ENCODE data around the gene CTSC.
"Not testable (repeated sequence)": the region's sequence is repeated elsewhere in the genome, so short reads cannot be mapped to it uniquely, and the experiment has no call there.

Gene CTSC

GRCh38 chr11:88277349-88277915 is 60.1 kb downstream of the CTSC start:
- no peaks in the 10 kb centered on the region for H3K36me3 ChIP-seq (ENCODE audit: insufficient read depth, low read length)
- peaks cover 24% of the 10 kb centered on the region for H3K4me1 ChIP-seq (ENCODE audit: insufficient read depth, low read length)
- H3K9me3 ChIP-seq (ENCODE audit: low read length), result no peaks in the 10 kb centered on the region
- H3K9ac ChIP-seq (ENCODE audit: low read length), result no peak overlapping the region
- no peak overlapping the region for H3K4me3 ChIP-seq (ENCODE audit: low read depth in 1 of 2, low read length in 2 of 2)
- no peaks in the 10 kb centered on the region for H3K27me3 ChIP-seq (ENCODE audit: control insufficient read depth in 1 of 2, insufficient read depth in 2 of 2, low read length in 2 of 2)
- no peak overlapping the region for H3K27ac ChIP-seq (ENCODE audit: low read depth, low read length)

GRCh38 chr11:88275636-88276035 is 61.9 kb downstream of the CTSC start:
- Histone ChIP-seq H3K27ac (ENCODE audit: low read depth, low read length) (no peak overlapping the region), H3K36me3 (ENCODE audit: insufficient read depth, low read length) (no peaks in the 10 kb centered on the region), H3K27me3 (ENCODE audit: control insufficient read depth in 1 of 2, insufficient read depth in 2 of 2, low read length in 2 of 2) (no peaks in the 10 kb centered on the region), H3K4me1 (ENCODE audit: insufficient read depth, low read length) (peaks cover 6% of the 10 kb centered on the region), H3K9ac (ENCODE audit: low read length) (no peak overlapping the region), H3K4me3 (ENCODE audit: low read depth in 1 of 2, low read length in 2 of 2) (no peak overlapping the region), H3K9me3 (ENCODE audit: low read length) (no peaks in the 10 kb centered on the region)

- H3K9me3 ChIP-seq (ENCODE audit: low read length), result no peaks in the 10 kb centered on the region
- no peak overlapping the region for H3K27ac ChIP-seq (ENCODE audit: low read depth, low read length)
- no peaks in the 10 kb centered on the region for H3K27me3 ChIP-seq (ENCODE audit: control insufficient read depth in 1 of 2, insufficient read depth in 2 of 2, low read length in 2 of 2)
- no peak overlapping the region for H3K9ac ChIP-seq (ENCODE audit: low read length)
- no peaks in the 10 kb centered on the region for H3K36me3 ChIP-seq (ENCODE audit: insufficient read depth, low read length)
- no peaks in the 10 kb centered on the region for H3K4me1 ChIP-seq (ENCODE audit: insufficient read depth, low read length)
- no peak overlapping the region for H3K4me3 ChIP-seq (ENCODE audit: low read depth in 1 of 2, low read length in 2 of 2)
Measured at GRCh38 chr11:88266919-88267318, 70.6 kb downstream of the CTSC start.

- H3K9ac ChIP-seq (ENCODE audit: low read length), result no peak overlapping the region
- no peaks in the 10 kb centered on the region for H3K4me1 ChIP-seq (ENCODE audit: insufficient read depth, low read length)
- no peak overlapping the region for H3K4me3 ChIP-seq (ENCODE audit: low read depth in 1 of 2, low read length in 2 of 2)
- no peaks in the 10 kb centered on the region for H3K36me3 ChIP-seq (ENCODE audit: insufficient read depth, low read length)
- no peak overlapping the region for H3K27ac ChIP-seq (ENCODE audit: low read depth, low read length)
- peaks cover 2% of the 10 kb centered on the region for H3K9me3 ChIP-seq (ENCODE audit: low read length)
- no peaks in the 10 kb centered on the region for H3K27me3 ChIP-seq (ENCODE audit: control insufficient read depth in 1 of 2, insufficient read depth in 2 of 2, low read length in 2 of 2)
Measured at GRCh38 chr11:88266157-88266556, 71.4 kb downstream of the CTSC start.

- peaks cover 11% of the 10 kb centered on the region for H3K9me3 ChIP-seq (ENCODE audit: low read length)
- no peaks in the 10 kb centered on the region for H3K36me3 ChIP-seq (ENCODE audit: insufficient read depth, low read length)
- no peak overlapping the region for H3K4me3 ChIP-seq (ENCODE audit: low read depth in 1 of 2, low read length in 2 of 2)
- no peaks in the 10 kb centered on the region for H3K4me1 ChIP-seq (ENCODE audit: insufficient read depth, low read length)
- H3K9ac ChIP-seq (ENCODE audit: low read length), result no peak overlapping the region
- H3K27ac ChIP-seq (ENCODE audit: low read depth, low read length), result no peak overlapping the region
- no peaks in the 10 kb centered on the region for H3K27me3 ChIP-seq (ENCODE audit: control insufficient read depth in 1 of 2, insufficient read depth in 2 of 2, low read length in 2 of 2)
Measured at GRCh38 chr11:88259431-88259830, 78.1 kb downstream of the CTSC start.

GRCh38 chr11:88252208-88252607 is 85.3 kb downstream of the CTSC start:
- H3K4me1 ChIP-seq (ENCODE audit: insufficient read depth, low read length), result no peaks in the 10 kb centered on the region
- no peaks in the 10 kb centered on the region for H3K27me3 ChIP-seq (ENCODE audit: control insufficient read depth in 1 of 2, insufficient read depth in 2 of 2, low read length in 2 of 2)
- no peak overlapping the region for H3K4me3 ChIP-seq (ENCODE audit: low read depth in 1 of 2, low read length in 2 of 2)
- H3K27ac ChIP-seq (ENCODE audit: low read depth, low read length), result no peak overlapping the region
- H3K9ac ChIP-seq (ENCODE audit: low read length), result no peak overlapping the region
- H3K36me3 ChIP-seq (ENCODE audit: insufficient read depth, low read length), result no peaks in the 10 kb centered on the region
- no peaks in the 10 kb centered on the region for H3K9me3 ChIP-seq (ENCODE audit: low read length)

GRCh38 chr11:88250566-88251242 is 86.8 kb downstream of the CTSC start:
- H3K9me3 ChIP-seq (ENCODE audit: low read length), result no peaks in the 10 kb centered on the region
- H3K27me3 ChIP-seq (ENCODE audit: control insufficient read depth in 1 of 2, insufficient read depth in 2 of 2, low read length in 2 of 2), result no peaks in the 10 kb centered on the region
- no peak overlapping the region for H3K27ac ChIP-seq (ENCODE audit: low read depth, low read length)
- H3K4me3 ChIP-seq (ENCODE audit: low read depth in 1 of 2, low read length in 2 of 2), result no peak overlapping the region
- no peaks in the 10 kb centered on the region for H3K36me3 ChIP-seq (ENCODE audit: insufficient read depth, low read length)
- H3K4me1 ChIP-seq (ENCODE audit: insufficient read depth, low read length), result no peaks in the 10 kb centered on the region
- H3K9ac ChIP-seq (ENCODE audit: low read length), result no peak overlapping the region

- Histone ChIP-seq H3K27ac (ENCODE audit: low read depth, low read length) (no peak overlapping the region), H3K9me3 (ENCODE audit: low read length) (no peaks in the 10 kb centered on the region), H3K4me3 (ENCODE audit: low read depth in 1 of 2, low read length in 2 of 2) (no peak overlapping the region), H3K27me3 (ENCODE audit: control insufficient read depth in 1 of 2, insufficient read depth in 2 of 2, low read length in 2 of 2) (no peaks in the 10 kb centered on the region), H3K4me1 (ENCODE audit: insufficient read depth, low read length) (no peaks in the 10 kb centered on the region), H3K9ac (ENCODE audit: low read length) (no peak overlapping the region), H3K36me3 (ENCODE audit: insufficient read depth, low read length) (no peaks in the 10 kb centered on the region)
Measured at GRCh38 chr11:88249706-88250105, 87.8 kb downstream of the CTSC start.

- Histone ChIP-seq H3K9me3 (ENCODE audit: low read length) (no peaks in the 10 kb centered on the region), H3K4me3 (ENCODE audit: low read depth in 1 of 2, low read length in 2 of 2) (no peak overlapping the region), H3K36me3 (ENCODE audit: insufficient read depth, low read length) (no peaks in the 10 kb centered on the region), H3K27ac (ENCODE audit: low read depth, low read length) (no peak overlapping the region), H3K9ac (ENCODE audit: low read length) (no peak overlapping the region), H3K4me1 (ENCODE audit: insufficient read depth, low read length) (no peaks in the 10 kb centered on the region), H3K27me3 (ENCODE audit: control insufficient read depth in 1 of 2, insufficient read depth in 2 of 2, low read length in 2 of 2) (no peaks in the 10 kb centered on the region)
Measured at GRCh38 chr11:88246696-88247095, 90.8 kb downstream of the CTSC start.

GRCh38 chr11:88245576-88245975 is 92.0 kb downstream of the CTSC start:
- H3K9ac ChIP-seq (ENCODE audit: low read length); H3K27me3 ChIP-seq (ENCODE audit: control insufficient read depth in 1 of 2, insufficient read depth in 2 of 2, low read length in 2 of 2); H3K27ac ChIP-seq (ENCODE audit: low read depth, low read length); H3K36me3 ChIP-seq (ENCODE audit: insufficient read depth, low read length); H3K4me3 ChIP-seq (ENCODE audit: low read depth in 1 of 2, low read length in 2 of 2); H3K9me3 ChIP-seq (ENCODE audit: low read length); H3K4me1 ChIP-seq (ENCODE audit: insufficient read depth, low read length): not testable (repeated sequence)

Measured in muscle layer of colon (tissue), 2 donors.